Measurements from ENCODE around the gene RFXANK.

Gene RFXANK

DNA sequence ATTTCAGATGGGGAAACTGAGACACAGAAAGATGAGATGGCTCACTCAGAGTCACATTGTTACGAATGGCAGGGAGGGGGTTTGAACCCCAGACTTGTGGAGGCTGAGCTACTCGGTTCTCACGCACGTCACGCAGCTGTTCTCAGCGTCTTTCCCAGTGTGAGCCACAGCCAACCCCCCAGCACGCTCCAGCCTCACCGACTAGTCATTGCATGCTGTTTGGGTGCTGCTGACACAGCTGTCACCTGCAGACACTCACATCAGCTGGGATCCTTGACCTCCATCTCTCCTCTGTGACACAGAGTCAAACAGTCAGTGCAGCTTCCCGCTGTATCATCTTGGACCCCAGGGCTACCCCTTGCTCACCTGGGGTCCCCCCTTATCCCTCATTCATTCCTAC lies 17.3 kb downstream of the RFXANK start (continued):
- TF ChIP-seq, protein P1, sequence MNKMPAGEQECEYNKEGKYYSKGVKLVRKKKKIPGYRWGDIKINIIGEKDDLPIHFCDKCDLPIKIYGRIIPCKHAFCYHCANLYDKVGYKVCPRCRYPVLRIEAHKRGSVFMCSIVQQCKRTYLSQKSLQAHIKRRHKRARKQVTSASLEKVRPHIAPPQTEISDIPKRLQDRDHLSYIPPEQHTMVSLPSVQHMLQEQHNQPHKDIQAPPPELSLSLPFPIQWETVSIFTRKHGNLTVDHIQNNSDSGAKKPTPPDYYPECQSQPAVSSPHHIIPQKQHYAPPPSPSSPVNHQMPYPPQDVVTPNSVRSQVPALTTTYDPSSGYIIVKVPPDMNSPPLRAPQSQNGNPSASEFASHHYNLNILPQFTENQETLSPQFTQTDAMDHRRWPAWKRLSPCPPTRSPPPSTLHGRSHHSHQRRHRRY (tag by site-specific recombination; IDR thresholded peaks at IDR 0.05): no peak
- TF ChIP-seq ZNF48 (tag by site-specific recombination; IDR thresholded peaks at IDR 0.05) (no peak), ZNF600 (tag by site-specific recombination; IDR thresholded peaks at IDR 0.05) (peak; percentile 68)
- TF ChIP-seq, protein P2, sequence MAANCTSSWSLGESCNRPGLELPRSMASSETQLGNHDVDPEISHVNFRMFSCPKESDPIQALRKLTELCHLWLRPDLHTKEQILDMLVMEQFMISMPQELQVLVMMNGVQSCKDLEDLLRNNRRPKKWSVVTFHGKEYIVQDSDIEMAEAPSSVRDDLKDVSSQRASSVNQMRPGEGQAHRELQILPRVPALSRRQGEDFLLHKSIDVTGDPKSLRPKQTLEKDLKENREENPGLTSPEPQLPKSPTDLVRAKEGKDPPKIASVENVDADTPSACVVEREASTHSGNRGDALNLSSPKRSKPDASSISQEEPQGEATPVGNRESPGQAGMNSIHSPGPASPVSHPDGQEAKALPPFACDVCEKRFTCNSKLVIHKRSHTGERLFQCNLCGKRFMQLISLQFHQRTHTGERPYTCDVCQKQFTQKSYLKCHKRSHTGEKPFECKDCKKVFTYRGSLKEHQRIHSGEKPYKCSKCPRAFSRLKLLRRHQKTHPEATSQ (tag by site-specific recombination; IDR thresholded peaks at IDR 0.05): no peak
- TF ChIP-seq, protein P3, sequence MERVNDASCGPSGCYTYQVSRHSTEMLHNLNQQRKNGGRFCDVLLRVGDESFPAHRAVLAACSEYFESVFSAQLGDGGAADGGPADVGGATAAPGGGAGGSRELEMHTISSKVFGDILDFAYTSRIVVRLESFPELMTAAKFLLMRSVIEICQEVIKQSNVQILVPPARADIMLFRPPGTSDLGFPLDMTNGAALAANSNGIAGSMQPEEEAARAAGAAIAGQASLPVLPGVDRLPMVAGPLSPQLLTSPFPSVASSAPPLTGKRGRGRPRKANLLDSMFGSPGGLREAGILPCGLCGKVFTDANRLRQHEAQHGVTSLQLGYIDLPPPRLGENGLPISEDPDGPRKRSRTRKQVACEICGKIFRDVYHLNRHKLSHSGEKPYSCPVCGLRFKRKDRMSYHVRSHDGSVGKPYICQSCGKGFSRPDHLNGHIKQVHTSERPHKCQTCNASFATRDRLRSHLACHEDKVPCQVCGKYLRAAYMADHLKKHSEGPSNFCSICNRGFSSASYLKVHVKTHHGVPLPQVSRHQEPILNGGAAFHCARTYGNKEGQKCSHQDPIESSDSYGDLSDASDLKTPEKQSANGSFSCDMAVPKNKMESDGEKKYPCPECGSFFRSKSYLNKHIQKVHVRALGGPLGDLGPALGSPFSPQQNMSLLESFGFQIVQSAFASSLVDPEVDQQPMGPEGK (tag by site-specific recombination; IDR thresholded peaks at IDR 0.05): no peak

DNA sequence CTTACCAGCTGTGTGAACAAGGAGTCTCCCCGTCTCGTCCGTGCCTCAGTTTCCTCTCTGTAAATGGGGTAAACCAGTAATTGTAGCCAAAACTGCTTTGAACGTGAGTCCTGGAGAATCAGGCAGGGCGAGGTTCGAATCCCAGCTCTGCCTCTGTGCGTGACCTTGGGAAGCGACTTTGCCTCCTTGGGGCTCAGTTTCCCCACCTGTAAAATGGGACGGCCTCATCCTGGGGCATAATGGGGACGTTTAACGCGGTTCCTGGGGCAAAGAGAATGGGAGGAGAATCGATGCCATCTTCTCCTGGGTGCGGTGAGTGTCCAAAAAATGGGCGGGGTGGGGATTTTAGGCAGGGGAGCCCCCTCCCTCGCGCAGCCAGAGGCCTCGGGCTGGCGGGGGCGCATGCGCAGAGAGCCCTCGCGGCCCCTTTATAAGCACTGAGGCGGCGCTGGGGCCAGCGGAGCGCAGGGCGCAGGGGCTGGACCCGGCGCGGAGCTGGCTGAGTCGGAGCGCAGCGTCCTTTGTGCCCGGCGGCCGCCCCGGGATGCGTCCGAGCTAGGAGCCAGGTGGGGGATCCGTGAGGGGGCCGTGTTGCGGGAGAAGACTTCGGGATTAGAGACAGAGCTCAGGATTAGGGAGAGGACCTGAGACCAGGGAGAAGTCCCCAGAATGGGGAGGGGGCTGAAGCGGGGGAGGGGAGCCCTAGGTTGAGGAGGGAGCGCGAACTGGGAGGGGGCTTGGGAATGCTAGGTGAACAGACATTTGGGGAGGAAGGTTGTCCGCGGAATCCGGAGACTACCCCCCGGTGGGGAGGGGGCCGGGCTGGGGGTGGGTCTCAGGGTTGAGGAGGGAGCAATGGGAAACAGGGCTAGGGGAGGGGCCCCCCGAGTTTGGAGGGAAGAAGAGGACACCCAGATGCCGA lies 19.7 kb downstream of the RFXANK start, which contains the start of gene NCAN:
TSS of gene NCAN (plus strand) at position 460 of the 922 bp plus-strand sequence. CDS start 4,996 bp downstream, outside the sequence.
- no peaks in the 10 kb centered on the region for H3K4me1 ChIP-seq (ENCODE audit: control insufficient read depth, insufficient read depth, low read length)
- H3K36me3 ChIP-seq (ENCODE audit: control insufficient read depth in 2 of 2, insufficient read depth in 1 of 2, low read length in 2 of 2): no peaks in the 10 kb centered on the region
- ChIA-PET CTCF (no interaction called here), POLR2A (interaction anchor here (0.5 to 0.7 kb wide), 2 partner anchors 19 to 654 kb away, joined by 3 to 4 read pairs; partner anchors contain the start of gene ZNF253)
- no peaks in the 10 kb centered on the region for H3K9me3 ChIP-seq (ENCODE audit: control insufficient read depth, insufficient read depth, low read depth, low read length)
- no peak for TF ChIP-seq ZNF48 (tag by site-specific recombination; IDR thresholded peaks at IDR 0.05)
- TF ChIP-seq, protein P1 (tag by site-specific recombination; IDR thresholded peaks at IDR 0.05): no peak
- TF ChIP-seq ZNF626 (tag by site-specific recombination; IDR thresholded peaks at IDR 0.05): no peak
- no peak for TF ChIP-seq ZNF266 (tag by site-specific recombination; IDR thresholded peaks at IDR 0.05; ENCODE audit: low read depth)
- TF ChIP-seq KLF8 (tag by site-specific recombination; IDR thresholded peaks at IDR 0.05): no peak
- TF ChIP-seq, protein P4, sequence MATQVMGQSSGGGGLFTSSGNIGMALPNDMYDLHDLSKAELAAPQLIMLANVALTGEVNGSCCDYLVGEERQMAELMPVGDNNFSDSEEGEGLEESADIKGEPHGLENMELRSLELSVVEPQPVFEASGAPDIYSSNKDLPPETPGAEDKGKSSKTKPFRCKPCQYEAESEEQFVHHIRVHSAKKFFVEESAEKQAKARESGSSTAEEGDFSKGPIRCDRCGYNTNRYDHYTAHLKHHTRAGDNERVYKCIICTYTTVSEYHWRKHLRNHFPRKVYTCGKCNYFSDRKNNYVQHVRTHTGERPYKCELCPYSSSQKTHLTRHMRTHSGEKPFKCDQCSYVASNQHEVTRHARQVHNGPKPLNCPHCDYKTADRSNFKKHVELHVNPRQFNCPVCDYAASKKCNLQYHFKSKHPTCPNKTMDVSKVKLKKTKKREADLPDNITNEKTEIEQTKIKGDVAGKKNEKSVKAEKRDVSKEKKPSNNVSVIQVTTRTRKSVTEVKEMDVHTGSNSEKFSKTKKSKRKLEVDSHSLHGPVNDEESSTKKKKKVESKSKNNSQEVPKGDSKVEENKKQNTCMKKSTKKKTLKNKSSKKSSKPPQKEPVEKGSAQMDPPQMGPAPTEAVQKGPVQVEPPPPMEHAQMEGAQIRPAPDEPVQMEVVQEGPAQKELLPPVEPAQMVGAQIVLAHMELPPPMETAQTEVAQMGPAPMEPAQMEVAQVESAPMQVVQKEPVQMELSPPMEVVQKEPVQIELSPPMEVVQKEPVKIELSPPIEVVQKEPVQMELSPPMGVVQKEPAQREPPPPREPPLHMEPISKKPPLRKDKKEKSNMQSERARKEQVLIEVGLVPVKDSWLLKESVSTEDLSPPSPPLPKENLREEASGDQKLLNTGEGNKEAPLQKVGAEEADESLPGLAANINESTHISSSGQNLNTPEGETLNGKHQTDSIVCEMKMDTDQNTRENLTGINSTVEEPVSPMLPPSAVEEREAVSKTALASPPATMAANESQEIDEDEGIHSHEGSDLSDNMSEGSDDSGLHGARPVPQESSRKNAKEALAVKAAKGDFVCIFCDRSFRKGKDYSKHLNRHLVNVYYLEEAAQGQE (tag by site-specific recombination; IDR thresholded peaks at IDR 0.05): no peak
- 0 out of 2 replicates have a peak, but pooled peaks have one; percentile 16 for TF ChIP-seq ZNF24 (tag by site-specific recombination; IDR thresholded peaks at IDR 0.05)
- TF ChIP-seq ZNF768 (tag by site-specific recombination; IDR thresholded peaks at IDR 0.05): no peak
- TF ChIP-seq, protein P5, sequence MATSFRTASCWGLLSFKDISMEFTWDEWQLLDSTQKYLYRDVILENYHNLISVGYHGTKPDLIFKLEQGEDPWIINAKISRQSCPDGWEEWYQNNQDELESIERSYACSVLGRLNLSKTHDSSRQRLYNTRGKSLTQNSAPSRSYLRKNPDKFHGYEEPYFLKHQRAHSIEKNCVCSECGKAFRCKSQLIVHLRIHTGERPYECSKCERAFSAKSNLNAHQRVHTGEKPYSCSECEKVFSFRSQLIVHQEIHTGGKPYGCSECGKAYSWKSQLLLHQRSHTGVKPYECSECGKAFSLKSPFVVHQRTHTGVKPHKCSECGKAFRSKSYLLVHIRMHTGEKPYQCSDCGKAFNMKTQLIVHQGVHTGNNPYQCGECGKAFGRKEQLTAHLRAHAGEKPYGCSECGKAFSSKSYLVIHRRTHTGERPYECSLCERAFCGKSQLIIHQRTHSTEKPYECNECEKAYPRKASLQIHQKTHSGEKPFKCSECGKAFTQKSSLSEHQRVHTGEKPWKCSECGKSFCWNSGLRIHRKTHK (tag by site-specific recombination; IDR thresholded peaks at IDR 0.05): no peak
- TF ChIP-seq GLIS1 (tag by site-specific recombination; IDR thresholded peaks at IDR 0.05): 0 out of 2 replicates have a peak, but pooled peaks have one; percentile 8
- TF ChIP-seq WT1 (tag by site-specific recombination; IDR thresholded peaks at IDR 0.05): no peak
- TF ChIP-seq ZNF792 (tag by site-specific recombination; IDR thresholded peaks at IDR 0.05): no peak
- no peak within 1 kb of the TSS for H3K27ac ChIP-seq (ENCODE audit: extremely low read depth, low read depth, low read length)
- no peak within 1 kb of the TSS for H3K4me3 ChIP-seq (ENCODE audit: low read depth, low read length)

All from HEK293 (cell line).